Neuronal stem cell (in vitro differentiated cells): ENCODE data around the gene ETV4.

Experiments used
- DNase-seq: peaks from one replicate; pipeline ENCODE4 v3.0.0-alpha.2; 2013; ENCODE audit warnings: low spot score
- H2AFZ ChIP-seq: one replicate; pipeline ENCODE4 v1.6.1; 2013; ENCODE audit warnings: mild to moderate bottlenecking, low read length, inconsistent platforms
- H2AK5ac ChIP-seq: 2 replicates; pipeline ENCODE4 v1.6.1; 2013; ENCODE audit warnings: low read depth, mild to moderate bottlenecking, inconsistent platforms, low read length, moderate library complexity, mixed read lengths
- H2BK120ac ChIP-seq: 2 replicates; pipeline ENCODE4 v1.6.1; 2013; ENCODE audit warnings: low read depth, mild to moderate bottlenecking, inconsistent platforms, low read length, moderate library complexity, mixed read lengths
- H2BK12ac ChIP-seq: one replicate; pipeline ENCODE4 v1.6.1; 2013; ENCODE audit warnings: low read length, inconsistent platforms
- H2BK15ac ChIP-seq: 2 replicates; pipeline ENCODE4 v1.6.1; 2013; ENCODE audit warnings: mild to moderate bottlenecking, low read length, inconsistent platforms, mixed read lengths
- H2BK5ac ChIP-seq: one replicate; pipeline ENCODE4 v1.6.1; 2013; ENCODE audit warnings: inconsistent platforms, mild to moderate bottlenecking, low read length, moderate library complexity
- H3K14ac ChIP-seq: one replicate; pipeline ENCODE4 v1.6.1; 2013; ENCODE audit warnings: low read length, inconsistent platforms
- H3K18ac ChIP-seq: 2 replicates; pipeline ENCODE4 v1.6.1; 2013; ENCODE audit warnings: low read length, inconsistent platforms
- H3K23ac ChIP-seq: 2 replicates; pipeline ENCODE4 v1.6.1; 2013; ENCODE audit warnings: low read depth, mild to moderate bottlenecking, mixed read lengths, low read length, inconsistent platforms; ENCODE audit not compliant: poor library complexity
- H3K27ac ChIP-seq: replicated peaks from 3 replicates; pipeline ENCODE4 v1.5.1; 2013; ENCODE audit warnings: low read length, inconsistent platforms
- H3K27me3 ChIP-seq, 3 experiments: 2 replicates each; pipeline ENCODE4 v1.6.1; 2013; ENCODE audit warnings: low read length in 3 of 3, mild to moderate bottlenecking in 2 of 3, inconsistent platforms in 1 of 3, low read depth in 1 of 3, mixed read lengths in 1 of 3, moderate library complexity in 1 of 3; ENCODE audit not compliant: control insufficient read depth in 3 of 3, insufficient read depth in 3 of 3
- H3K36me3 ChIP-seq, 2 donors: replicated peaks in 1 of 2; 2 replicates each; pipeline ENCODE4 v1.6.1; 2013; ENCODE audit warnings: low read length in 2 of 2; ENCODE audit not compliant: control insufficient read depth in 2 of 2, insufficient read depth in 2 of 2
- H3K4ac ChIP-seq: 2 replicates; pipeline ENCODE4 v1.6.1; 2013; ENCODE audit warnings: inconsistent platforms, mild to moderate bottlenecking, low read length, moderate library complexity
- H3K4me1 ChIP-seq, 2 donors: 1 replicate in 1 of 2; 2 replicates in 1 of 2; pipeline ENCODE4 v1.6.1; 2013; ENCODE audit warnings: low read length in 2 of 2, low read depth in 1 of 2; ENCODE audit not compliant: control insufficient read depth in 2 of 2, insufficient read depth in 1 of 2
- H3K4me2 ChIP-seq: one replicate; pipeline ENCODE4 v1.6.1; 2013; ENCODE audit warnings: mild to moderate bottlenecking, low read length, inconsistent platforms; ENCODE audit not compliant: insufficient read depth, poor library complexity, severe bottlenecking
- H3K4me3 ChIP-seq, 2 donors: 2 replicates each; pipeline ENCODE4 v1.5.1; 2013; ENCODE audit warnings: low read length in 2 of 2, mild to moderate bottlenecking in 2 of 2, inconsistent platforms in 1 of 2, moderate library complexity in 1 of 2
- H3K79me1 ChIP-seq: one replicate; pipeline ENCODE4 v1.6.1; 2013; ENCODE audit warnings: low read depth, mild to moderate bottlenecking, inconsistent platforms, low read length, moderate library complexity
- H3K9ac ChIP-seq: one replicate; pipeline ENCODE4 v1.6.1; 2013; ENCODE audit warnings: mild to moderate bottlenecking, low read depth, low read length, inconsistent platforms; ENCODE audit not compliant: poor library complexity
- H3K9me3 ChIP-seq, 2 donors: replicated peaks in 1 of 2; 2 replicates each; pipeline versions ENCODE3 to v1.6.1; 2013; ENCODE audit warnings: low read length in 2 of 2, mild to moderate bottlenecking in 2 of 2, inconsistent platforms in 1 of 2, low read depth in 1 of 2, mixed read lengths in 1 of 2, moderate library complexity in 1 of 2; ENCODE audit not compliant: control insufficient read depth in 2 of 2, insufficient read depth in 1 of 2
- H4K8ac ChIP-seq: one replicate; pipeline ENCODE4 v1.6.1; 2013; ENCODE audit warnings: low read depth, mild to moderate bottlenecking, inconsistent platforms, low read length, moderate library complexity
- H4K91ac ChIP-seq: one replicate; pipeline ENCODE4 v1.6.1; 2013; ENCODE audit warnings: low read length, low read depth, mild to moderate bottlenecking, inconsistent platforms; ENCODE audit not compliant: poor library complexity
- WGBS, 2 donors: extraction: QIAGEN DNeasy Blood & Tissue Kit; methylation state at CpG; one replicate each; pipeline ENCODE4 v1.1.7; 2013; ENCODE audit warnings: missing lambda C conversion rate in 2 of 2, mixed read lengths in 1 of 2; ENCODE audit not compliant: insufficient read length in 2 of 2, insufficient replicate concordance in 1 of 2; ENCODE audit errors: extremely low coverage in 2 of 2; 5-methylcytosine and 5-hydroxymethylcytosine counted together

ETV4 gene

DNA sequence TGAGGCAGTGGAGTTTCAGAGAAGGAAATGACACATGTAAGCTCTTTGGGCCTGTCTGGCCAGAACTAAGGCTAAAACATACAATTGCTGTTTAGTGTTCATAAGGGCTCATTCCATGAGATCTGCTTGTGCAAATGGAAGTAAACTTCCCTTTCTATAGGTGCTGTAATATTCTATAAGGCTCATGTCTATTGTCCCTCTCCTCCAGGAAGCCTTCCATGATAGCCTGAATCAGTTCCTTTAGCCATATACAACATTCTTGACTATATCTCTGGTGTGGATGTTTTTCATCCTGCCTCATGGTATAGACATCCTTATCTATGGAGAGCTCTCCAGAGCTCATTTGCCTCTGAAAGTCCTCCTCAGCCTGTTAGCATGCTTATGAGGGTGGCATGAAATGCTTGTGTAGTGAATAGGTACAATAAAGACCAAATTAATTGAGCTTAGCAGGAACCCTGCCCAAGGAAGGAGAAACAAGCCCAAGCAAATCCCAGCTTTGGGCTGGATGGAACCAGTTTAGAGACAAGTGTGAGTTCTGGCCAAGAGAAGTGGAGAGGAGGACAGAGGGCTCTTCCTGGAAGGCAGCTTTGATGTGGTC, 1.6 kb upstream of the ETV4 start:
- Histone ChIP-seq H2AFZ (no peak overlapping the region), H3K9me3 (no peaks in the 10 kb centered on the region), H2BK12ac (no peak overlapping the region), H3K4me2 (no peak overlapping the region), H3K36me3 (no peaks in the 10 kb centered on the region), H3K79me1 (no peaks in the 10 kb centered on the region), H2BK5ac (no peak overlapping the region), H3K18ac (no peak overlapping the region), H2AK5ac (no peak overlapping the region), H2BK15ac (no peak overlapping the region), H3K4me3 (no peak overlapping the region), H3K9ac (no peak overlapping the region), H2BK120ac (no peak overlapping the region), H3K4me1 (peaks cover 23 to 47% of the 10 kb centered on the region in 2 donors), H3K4ac (no peak overlapping the region), H3K27ac (no peak overlapping the region), H4K8ac (no peak overlapping the region), H3K23ac (no peak overlapping the region), H3K14ac (no peak overlapping the region), H4K91ac (no peak overlapping the region), H3K27me3 (peaks cover 0 to 25% (median 0%) of the 10 kb centered on the region in 3 experiments)
- DNase-seq, result no peak

- H3K4me3 ChIP-seq, result peak overlapping the region in 1 of 2 donors; percentile 49
- no peak overlapping the region for H2BK12ac ChIP-seq
- WGBS, 2 donors, result no CpG with 5 or more reads among the region's 2 CpGs
Observed at GRCh38 chr17:43547189-43547550, 1.0 kb upstream of the ETV4 start.

DNA sequence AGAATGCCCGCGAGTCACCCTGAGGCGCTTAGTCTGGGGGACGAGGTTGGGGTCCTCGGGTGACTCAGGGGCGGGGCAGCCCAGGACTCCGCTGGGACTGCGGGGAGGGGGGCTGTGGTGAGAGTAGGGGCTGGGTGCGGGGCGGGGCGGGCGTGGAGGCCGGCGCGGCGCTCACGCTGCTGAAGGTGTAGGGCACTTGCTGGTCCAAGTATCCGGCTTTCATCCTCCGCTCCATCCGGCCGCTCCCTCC, 832 bp downstream of the ETV4 start:
- Histone ChIP-seq H3K18ac (peak overlapping the region; percentile 98), H3K4me2 (peak overlapping the region; percentile 91), H2BK120ac (no peak overlapping the region), H4K8ac (no peak overlapping the region), H3K9ac (no peak overlapping the region), H3K23ac (no peak overlapping the region), H2AK5ac (no peak overlapping the region), H3K4me1 (peaks cover 44 to 62% of the 10 kb centered on the region in 2 donors), H3K9me3 (no peaks in the 10 kb centered on the region), H3K14ac (no peak overlapping the region), H2AFZ (peak overlapping the region; percentile 88), H3K4ac (no peak overlapping the region), H2BK15ac (peak overlapping the region; percentile 16), H3K4me3 (peak overlapping the region; percentile 64 to 81), H3K79me1 (peaks cover 3% of the 10 kb centered on the region), H3K27ac (no peak overlapping the region), H4K91ac (no peak overlapping the region), H3K27me3 (peaks cover 0 to 25% (median 0%) of the 10 kb centered on the region in 3 experiments), H2BK5ac (no peak overlapping the region), H2BK12ac (no peak overlapping the region), H3K36me3 (peaks cover 0 to 4% of the 10 kb centered on the region in 2 donors)
- WGBS, 2 donors, result no CpG with 5 or more reads among the region's 21 CpGs
- DNase-seq, result no peak

More at GRCh38 chr17:43547189-43547550, 1.0 kb upstream of the ETV4 start:
- no peak overlapping the region for H3K18ac ChIP-seq
- no peak for DNase-seq
- H3K4ac ChIP-seq, result no peak overlapping the region
- H2BK120ac ChIP-seq, result no peak overlapping the region
- H4K8ac ChIP-seq, result no peak overlapping the region
- no peak overlapping the region for H2AK5ac ChIP-seq
- peaks cover 0 to 25% (median 0%) of the 10 kb centered on the region in 3 experiments for H3K27me3 ChIP-seq
- no peak overlapping the region for H2BK15ac ChIP-seq
- H3K36me3 ChIP-seq, result no peaks in the 10 kb centered on the region
- H3K9ac ChIP-seq, result no peak overlapping the region
- H2BK5ac ChIP-seq, result no peak overlapping the region
- H2AFZ ChIP-seq, result no peak overlapping the region
- H4K91ac ChIP-seq, result no peak overlapping the region
- H3K4me1 ChIP-seq, result peaks cover 29 to 50% of the 10 kb centered on the region in 2 donors
- H3K79me1 ChIP-seq, result peaks cover 3% of the 10 kb centered on the region
- no peak overlapping the region for H3K27ac ChIP-seq
- no peak overlapping the region for H3K23ac ChIP-seq
- no peaks in the 10 kb centered on the region for H3K9me3 ChIP-seq
- no peak overlapping the region for H3K4me2 ChIP-seq
- no peak overlapping the region for H3K14ac ChIP-seq

DNA sequence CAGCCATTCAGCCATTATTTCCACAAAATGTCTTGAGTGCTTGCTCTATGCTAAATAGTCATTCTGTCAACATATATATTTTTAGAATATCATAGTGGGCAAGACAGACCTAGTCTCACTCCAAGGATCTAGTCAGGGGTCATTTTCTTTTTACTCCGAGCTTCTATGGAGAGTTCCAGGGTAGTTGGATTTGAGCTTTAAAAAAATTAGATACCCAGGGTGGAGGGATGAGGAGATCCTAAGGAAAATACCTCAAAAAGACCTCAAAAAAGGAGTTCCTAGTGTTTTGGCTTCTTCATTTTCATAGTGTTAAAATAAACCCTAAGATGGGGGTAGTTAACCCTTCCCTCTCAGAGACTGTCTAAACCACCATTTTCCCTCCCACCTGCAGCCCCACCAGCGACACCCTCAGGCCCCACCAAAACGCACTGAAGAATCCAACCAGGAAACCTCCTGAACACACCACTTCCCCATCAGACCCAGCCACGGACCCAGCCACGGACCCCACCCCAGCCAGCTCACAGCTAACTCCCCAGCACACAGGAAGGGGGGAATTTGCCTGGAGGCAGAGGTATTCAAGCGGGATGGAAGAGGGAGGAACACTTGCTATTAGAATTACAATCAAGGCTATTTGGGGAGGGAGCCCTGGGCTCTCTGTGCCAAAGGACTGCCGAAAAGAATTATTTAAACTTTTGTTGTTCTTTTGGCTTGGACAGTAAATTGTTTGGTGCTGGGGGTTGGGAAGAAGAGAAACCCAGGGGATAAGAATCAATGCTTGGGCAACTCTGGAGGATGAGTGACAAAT, 2.2 kb downstream of the ETV4 start:
- Histone ChIP-seq H3K18ac (no peak overlapping the region), H3K9me3 (no peaks in the 10 kb centered on the region), H3K27ac (no peak overlapping the region), H3K4me3 (peak overlapping the region in 1 of 2 donors; percentile 64), H3K4ac (no peak overlapping the region), H3K23ac (no peak overlapping the region), H2BK12ac (no peak overlapping the region), H3K9ac (no peak overlapping the region), H2BK15ac (no peak overlapping the region), H4K91ac (no peak overlapping the region), H2BK5ac (no peak overlapping the region), H3K79me1 (peaks cover 3% of the 10 kb centered on the region), H3K14ac (no peak overlapping the region), H3K27me3 (peaks cover 0 to 25% (median 0%) of the 10 kb centered on the region in 3 experiments), H2AFZ (no peak overlapping the region), H2BK120ac (no peak overlapping the region), H3K4me1 (peaks cover 44 to 55% of the 10 kb centered on the region in 2 donors), H3K4me2 (peak overlapping the region; percentile 35), H2AK5ac (no peak overlapping the region), H4K8ac (no peak overlapping the region), H3K36me3 (peaks cover 0 to 11% of the 10 kb centered on the region in 2 donors)
- no CpG with 5 or more reads among the region's 7 CpGs for WGBS, 2 donors
- DNase-seq, result no peak
